GM18873 (cell line): ENCODE results near the gene RAI1.
"Not testable (repeated sequence)": the region's sequence is repeated elsewhere in the genome, so short reads cannot be mapped to it uniquely, and the experiment has no call there.

Experiments
- ATAC-seq: cut with Tn5 transposase; IDR thresholded peaks from one replicate; pipeline ENCODE4 v1.9.1; 2021; ENCODE audit warnings: mild to moderate bottlenecking, moderate library complexity, moderate number of reproducible peaks; ENCODE audit not compliant: unreplicated experiment, low FRiP score

RAI1 gene

DNA sequence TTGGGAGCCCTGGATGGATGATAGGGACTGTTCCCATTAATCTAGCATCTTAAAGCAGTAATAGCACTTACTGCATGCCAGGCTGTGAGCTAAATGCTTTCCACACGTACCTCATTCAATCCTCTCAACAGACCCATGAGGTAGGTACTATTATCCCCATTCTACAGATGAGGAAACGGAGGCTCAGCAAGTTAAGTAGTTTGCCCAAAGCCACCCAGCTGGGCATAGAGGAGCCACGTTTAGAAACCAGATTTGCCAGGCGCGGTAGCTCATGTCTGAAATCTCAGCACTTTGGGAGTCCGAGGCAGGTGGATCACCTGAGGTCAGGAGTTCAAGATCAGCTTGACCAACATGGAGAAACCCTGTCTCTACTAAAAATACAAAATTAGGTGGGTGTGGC lies 2.0 kb upstream of the RAI1 start:
- no peak for ATAC-seq

DNA sequence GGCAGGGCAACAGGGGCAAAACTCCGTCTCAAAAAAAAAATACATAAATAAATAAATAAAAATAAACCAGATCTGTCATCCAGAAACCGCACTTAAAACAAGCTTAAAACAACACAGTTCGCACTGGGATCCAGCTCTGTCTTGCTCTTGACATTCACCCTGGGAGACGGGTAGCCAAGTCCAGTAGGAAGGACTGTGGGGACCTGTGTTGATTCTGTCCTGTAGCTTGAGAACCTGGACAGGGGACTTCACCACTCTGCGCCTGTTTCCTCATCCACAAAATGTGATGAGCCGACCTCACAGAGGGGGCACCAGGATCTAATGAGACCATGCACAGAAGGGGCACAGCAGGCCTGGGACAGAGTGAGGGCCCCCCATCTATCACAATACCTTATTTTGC lies 1.5 kb upstream of the RAI1 start:
- ATAC-seq, result no peak

DNA sequence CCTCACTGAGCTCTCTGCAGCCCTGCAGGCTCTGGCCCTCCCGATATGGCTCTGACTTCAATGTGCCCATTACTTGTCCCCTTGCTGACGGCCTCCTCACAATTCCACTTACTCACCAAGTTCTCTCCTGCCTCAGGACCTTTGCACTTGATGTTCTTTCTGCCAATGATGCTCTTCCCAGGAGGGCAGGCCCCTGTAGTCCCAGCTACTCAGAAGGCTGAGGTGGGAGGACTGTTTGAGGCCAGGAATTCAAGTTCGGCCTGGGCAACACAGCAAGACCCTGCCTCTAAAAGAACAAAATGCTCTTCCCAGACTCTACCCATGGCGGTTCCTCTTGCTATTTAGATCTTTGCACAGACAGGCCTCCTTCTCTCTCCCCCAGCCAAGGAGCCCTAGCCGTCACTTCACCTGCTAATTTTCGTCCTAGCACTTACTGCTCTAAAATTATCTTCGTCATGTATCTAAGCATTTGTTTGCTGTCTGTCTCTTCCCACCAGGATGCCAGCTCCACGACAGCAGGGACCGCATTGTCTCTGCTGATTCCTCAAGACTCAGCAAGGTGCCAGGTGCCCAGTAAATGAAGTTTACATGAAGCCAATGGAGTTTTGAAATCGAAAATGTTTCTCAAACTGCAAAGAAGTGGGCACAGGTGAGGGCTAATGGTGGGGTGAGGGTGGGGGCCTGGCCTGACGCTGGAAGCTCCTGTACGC lies 626 bp upstream of the RAI1 start:
- ATAC-seq, result no peak

DNA sequence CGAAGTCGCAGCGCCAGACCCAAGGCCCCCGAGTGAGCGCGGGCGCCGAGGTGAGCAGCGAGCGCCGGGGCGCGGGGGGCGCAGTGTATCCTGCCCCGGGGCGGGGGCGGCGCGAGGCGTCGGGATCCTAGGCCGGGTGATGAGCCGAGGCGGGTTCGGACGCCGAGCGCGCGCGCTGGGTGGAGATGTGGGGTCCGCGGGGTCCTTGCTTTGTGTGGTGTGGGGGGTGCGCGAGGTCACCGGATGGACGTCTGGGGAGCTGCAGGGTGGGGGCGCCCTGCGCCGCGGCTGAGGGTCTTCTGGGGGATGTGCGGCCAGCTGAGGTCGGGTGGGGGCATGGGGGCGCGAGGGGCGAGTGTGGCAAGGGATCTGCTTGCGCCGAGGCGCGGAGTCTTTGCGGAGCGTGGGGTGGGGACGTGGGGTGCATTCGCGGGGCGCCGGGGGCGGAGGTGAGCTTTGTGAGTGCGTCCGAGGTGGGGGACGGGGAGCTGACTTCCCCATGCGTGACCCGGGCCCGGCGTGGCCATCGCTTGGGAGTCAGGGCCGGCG lies 560 bp downstream of the RAI1 start:
- no peak for ATAC-seq

DNA sequence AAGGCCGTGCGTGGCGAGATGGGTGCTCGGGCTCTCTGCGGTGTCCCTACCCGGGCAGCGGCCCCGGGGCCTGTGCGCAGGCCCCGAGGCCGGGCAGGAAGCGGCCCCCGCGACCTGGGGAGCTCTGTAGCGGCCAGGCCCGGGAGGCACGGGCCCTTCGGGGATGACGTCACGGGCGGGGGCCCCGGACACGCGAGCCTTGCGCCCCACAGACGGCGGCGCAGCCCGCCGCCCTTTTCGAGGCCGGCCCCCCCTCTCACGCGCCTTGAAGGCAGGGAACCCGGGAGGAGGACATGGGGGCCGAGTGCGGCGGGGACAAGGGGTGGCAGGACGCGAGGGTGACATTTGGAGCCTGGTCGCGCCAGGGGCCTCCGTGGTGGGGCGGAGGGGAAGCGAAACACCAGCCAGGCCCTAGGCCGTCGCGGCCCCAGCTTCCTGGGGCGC lies 1.1 kb downstream of the RAI1 start:
- ATAC-seq, result no peak

DNA sequence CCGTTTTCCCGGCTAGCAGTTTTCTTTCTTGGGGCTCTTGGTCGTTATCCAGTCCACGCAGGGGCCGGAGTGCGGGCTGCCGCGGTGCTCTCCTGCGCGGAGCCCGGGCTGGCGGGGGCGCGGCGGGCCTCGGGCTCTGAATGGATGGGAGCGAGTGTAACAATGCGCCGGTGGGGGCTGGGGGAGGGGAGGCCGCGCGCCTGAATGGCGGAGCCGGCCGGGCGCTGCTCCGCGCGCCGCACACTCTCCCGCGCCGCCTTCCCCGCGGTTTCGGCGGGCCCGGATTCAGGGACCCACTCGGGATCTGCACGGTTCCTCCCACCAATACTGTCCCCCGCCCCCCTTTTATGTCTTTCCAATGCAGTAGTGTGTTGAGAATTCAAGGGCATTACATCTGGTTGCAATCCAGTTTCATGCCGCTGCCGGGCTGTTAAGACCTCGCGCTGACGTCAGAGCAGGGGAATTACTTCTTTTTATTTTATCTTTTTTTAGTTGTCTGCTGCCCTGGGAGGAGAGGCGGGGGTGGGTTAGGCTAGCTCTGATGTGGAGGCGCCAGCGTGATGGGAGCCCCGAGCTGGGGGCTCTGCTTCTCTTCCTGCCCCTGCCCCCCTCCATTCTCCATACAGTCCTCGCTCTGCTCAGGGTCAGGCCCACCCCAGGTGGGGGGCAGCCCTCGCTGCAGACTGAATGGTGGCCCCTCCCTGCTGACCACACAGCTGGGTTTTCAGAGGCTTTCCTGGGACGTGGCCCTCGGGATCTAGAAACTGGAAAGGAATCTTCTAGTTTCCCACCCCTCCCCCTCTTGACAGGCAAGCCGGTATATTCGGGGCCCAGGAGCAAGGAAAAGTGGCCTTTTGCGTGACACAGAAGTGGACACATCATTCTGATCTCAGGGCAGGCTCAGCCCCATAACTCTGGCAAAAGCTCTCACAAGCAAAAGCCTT lies 1.8 kb downstream of the RAI1 start:
- no peak for ATAC-seq

DNA sequence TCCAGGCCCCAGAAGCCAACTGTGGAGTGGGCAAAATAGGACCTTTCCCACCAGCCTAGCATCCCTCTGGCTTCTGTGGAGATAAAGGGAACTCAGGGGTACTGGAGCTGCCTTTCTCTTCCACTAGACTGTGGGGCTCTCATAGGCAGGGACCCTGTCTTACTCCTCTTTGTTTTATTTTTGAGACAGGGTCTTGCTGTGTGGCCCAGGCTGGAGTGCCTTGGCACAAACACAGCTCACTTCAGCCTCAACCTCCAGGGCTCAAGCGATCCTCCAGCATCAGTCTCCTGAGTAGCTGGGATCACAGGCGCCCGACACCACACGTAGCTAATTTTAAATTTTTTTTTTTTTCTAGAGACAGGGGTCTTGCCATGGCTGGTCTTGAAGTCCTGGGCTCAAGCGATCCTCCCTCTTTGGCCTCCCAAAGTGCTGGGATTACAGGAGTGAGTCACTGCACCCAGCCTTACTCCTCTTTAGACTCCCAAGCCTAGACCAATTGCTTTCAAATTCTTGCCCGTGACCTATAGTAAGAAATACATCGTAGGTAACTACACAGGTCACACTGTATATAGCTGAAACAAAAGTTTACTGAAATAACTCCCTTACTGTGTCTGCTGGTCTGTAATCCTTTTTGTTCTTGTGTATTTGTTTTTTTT lies 2.6 kb downstream of the RAI1 start:
- no peak for ATAC-seq

DNA sequence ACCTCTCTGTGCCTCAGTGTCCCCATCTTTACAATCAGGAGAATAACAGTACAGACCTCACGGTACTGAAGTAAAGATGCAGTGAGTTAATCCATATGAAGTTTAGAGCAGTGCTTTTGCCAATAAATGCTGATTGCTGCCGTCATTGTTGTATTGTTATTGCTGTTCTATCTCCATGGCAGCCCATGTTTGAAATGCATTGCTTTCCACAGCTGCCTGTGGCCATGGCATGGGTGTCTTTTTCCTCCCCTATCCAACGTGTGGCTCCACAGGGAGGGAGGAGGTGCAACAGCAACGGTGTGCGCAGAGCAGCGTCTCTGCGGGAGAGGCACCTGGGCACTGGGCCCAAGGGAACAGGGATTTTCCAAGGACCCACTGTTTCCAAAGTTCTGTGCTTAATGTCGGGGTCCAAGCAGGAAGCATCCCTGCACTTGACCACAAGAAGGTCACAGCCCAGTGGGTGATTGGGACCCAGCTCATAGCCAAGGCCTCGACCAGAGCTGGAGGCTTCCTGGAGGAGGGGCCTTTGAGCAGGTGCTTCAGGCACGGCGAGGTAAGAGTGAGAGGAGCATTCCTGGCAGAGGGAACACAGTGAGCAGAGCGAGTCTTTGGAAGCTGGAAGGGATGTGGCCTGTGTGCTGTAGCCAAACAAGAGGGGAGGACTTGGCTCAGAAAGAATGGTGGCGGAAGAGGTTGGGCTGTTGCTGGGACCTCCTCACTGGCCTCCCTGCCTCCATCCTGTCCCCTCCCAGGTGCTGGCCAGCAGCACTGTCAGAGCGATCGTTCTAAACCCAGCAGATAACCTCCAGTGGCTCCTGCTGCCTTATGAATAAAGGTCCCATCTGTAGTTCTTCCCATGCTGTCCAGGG lies 3.9 kb downstream of the RAI1 start:
- ATAC-seq, result no peak

DNA sequence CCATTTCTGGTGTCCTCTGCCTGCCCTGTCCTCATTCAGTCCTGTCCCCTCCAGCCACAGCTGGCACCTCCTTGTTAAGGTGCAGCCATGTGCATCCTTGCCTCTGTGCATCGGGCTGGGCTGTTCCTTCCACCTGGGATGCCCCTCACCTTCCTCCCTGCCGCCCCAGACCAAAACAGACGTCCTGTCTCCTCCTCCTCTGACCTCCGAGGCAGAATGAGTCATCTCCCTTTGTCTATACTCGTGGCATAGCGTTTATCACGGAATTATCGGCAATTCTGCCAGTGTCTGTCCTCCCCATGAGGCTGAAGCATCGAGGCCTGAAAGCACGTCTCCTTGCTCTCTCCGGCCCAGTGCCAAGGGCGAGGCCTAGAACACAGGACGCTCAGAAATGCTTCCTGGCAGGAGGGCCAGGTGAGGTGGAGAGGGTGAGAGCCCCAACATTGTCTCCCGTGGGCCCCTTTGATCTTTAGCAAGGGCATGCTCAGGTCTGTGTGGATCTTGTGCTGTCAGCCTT lies 4.6 kb downstream of the RAI1 start:
- ATAC-seq, result no peak

DNA sequence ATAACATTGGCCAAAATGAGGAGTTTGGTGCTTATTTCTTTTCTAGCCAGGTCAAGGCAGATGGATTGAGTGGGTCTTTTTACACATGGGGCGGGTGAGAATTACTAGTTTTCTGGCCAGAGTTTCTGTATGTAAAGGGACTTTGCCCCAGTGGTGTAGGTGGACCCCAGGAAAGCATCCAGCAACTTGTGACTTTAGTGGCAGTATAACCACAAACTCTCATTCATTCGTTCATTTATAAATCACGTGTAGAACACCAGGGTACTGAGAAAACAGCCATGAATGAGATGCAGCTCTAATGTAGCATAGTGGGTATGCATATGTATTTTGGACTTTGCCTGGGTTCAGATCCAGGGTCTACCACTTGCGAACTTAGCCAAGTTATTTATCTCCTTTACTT lies 8.1 kb downstream of the RAI1 start:
- no peak for ATAC-seq

DNA sequence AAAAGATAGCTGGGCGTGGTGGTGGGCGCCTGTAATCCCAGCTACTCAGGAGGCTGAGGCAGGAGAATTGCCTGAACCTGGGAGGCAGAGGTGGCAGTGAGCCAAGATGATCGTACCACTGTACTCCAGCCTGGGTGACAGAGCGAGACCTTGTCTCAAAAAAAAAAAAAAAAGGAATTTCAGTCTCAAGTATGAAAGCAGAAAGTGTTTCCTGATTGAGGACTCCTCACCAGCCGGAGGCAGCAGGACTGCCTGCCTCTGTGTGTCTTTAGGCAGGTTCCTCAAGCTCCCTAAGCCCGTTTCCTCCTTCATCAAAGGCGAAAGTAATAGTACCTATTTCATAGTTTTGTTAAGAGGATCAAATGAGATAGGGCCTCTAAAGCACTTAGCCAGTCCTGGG lies 9.0 kb downstream of the RAI1 start:
- not testable (repeated sequence) for ATAC-seq

DNA sequence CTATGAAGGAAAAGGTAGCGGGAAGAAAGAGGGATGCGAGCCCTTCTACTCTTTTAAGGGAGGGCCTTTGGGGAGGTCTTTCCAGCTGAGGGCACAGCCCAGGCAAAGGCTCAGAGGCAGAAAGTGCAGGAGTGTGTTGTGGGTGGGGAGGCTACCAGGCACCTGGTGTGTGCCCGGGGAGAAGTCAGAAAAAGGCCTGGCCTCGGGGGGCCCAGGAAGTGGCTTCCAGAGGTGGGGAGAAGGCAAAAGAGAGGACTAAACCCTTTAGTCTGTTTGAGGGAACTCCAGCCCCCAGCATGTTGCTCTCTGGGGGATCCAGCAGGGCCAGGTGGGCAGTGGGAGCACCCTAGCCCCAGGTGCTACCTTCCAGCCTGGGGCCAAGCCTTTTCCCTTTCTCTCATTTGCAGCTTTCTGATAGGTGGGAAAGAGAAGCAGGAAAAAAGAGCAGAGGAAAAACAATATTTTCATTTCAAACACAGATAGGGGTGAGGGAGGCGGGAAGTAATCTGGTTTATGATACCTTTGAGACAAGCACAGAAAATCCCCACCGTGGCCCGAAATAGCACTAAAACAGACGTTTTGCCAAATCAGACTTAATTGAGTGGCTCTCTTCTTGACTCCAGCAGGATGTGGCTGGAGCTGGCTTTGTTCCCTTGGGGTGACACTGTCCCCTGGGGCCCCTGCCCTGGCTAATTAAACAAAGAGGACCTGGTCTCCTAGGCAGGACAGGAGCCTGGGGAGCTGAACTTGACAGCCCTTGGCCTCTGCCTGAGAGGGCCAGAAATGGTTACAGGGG lies 10.4 kb downstream of the RAI1 start:
- no peak for ATAC-seq

DNA sequence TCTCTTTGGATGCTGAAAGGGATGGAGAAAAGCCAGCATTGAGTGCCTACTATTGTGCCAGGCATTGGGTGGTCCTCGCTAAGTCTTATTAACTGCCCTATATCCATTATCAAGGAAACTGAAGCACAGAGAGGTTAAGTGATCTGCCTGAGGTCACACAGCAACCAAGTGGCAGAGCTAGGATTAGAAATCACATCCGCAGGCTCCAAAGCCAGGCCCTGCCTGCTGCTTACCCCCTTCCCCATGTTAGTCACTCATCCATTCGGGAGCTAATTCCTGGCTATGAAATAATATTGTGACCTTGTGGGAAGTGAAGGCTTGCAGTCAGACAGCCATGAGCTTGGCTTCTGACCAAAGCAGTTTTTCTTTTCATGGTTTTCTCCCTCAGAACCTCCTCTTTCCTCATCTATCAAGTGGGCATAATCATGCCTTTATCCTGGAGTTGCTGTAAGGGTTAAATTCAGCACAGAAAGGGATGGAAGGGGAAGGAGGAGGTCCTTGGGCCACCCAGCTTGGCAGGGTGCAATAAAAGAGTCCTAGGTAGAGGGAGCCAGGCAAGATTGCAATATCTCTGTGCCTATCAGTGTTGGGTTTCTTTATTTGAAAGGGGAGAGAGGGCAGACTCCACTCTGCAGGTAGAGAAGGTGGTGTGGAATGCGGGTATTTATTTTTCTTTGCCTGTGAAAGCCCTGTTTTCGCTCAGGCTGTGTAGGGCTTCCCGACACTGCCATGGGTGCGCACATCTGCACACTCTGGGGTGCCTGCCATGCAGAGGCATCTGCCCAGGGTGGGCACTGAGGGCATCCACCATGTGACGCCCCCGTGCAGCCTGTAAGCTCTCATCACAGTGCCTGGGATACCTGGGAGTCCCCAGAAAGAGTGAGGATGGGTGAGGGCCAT lies 11.3 kb downstream of the RAI1 start:
- ATAC-seq, result no peak

DNA sequence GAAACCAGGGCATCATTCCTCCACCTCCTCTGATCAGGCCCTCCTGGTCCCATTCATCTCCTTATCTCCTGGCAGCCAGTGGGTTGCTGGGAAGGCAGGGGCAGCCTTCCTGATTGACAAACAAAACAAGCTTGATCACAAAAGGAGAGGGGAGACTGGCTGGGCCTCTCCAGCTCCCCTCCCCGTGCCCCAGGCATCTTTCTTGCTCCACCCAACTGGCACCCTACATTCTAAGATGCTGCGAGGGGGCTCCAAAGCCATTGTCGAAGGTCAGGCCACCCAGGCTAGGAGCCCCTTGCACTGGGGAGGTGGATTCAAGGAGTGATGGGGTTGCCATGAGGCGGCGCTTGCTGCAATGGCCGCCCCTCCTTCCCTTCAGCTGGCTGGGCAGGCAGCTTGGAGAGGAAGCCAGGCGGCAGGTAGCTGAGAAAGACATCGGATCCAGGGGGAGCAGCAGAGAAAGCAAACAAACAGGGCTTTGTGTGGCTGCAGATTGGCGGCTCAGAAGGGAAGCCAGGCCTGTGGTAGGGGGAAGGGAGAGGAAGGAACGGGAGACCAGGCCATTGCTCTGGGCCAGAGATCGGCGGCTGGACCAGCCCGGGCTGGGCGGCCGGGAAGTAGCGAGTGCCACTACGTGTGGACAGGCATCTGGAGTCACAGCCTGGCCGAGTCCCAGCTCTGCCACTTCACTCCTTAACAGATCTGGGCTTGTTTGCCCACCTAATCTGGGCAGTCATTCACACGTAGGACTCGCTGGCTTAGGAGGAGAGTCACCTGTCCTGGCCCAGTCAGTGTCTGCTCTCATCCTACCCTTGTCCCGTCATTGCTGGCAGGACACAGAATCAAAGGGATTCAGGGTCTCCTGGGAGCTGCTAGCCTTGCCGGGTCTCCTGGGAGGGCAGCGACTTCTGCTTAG lies 12.3 kb downstream of the RAI1 start:
- ATAC-seq, result no peak

DNA sequence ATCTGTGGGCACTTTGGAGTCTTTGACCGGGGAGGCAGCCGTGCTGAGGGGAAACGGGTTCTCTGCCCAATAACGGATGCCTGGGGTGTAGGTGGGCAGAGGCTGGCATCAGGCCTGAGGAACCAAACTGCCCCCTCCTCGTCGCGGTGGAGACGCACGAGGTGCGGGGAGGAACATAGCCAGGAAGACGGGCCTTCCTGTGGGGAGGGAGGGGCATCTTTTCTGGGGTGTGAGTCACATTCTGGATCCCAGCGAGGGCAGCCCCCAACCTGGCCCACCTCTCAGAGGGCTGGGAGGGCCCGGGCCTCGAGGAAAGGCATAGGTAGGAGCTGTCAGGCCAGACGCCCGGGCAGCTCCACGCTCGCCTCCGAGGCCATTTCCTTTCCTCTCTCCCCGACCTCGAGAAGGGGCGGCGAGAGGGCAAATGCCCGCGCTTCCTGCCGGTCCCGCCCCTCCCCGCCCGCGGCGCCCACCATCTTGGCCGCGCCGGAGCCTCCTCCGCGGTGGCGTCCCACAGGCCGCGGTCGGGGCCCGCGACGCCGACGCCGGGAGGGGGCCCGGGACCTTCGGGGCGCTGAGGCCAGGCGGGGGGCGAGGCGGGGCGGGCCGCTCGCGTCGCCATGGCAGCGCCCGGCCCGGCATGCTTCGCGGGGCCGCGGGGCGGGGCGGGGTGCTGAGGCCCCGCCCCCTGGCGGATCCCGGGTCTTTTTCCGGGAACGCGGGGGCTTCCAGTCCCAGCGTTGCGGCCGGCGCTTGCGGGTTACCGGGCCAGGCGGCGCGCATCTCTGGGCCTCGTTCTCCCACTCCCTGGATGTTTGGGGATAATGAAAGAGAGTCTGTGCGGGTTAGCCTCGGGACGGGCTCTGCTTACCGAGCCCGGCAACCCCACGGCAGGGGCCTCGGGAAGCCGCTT lies 13.2 kb downstream of the RAI1 start:
- no peak for ATAC-seq

DNA sequence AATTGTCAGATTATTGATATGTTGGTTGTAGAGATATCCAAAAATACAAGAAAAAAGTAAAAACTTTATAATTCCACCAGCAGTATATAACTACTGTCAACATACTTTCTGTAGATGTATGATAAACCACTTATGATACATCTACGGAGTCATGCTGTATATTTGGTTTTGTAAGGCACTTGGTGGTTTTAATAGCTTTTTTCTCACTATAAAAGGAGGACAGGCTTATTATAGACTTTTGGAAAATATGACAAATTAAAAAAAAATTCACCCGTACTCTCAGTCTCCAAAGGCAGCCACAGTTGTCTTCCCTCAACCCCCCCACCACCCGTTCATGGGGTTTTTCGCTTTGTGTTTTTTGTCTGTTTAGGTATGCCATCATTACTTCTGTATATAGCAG lies 14.8 kb downstream of the RAI1 start:
- no peak for ATAC-seq
